OCI-LY1 (cell line): ENCODE data around the gene BICD2.

Experiments used
- H2AFZ ChIP-seq: fragments of 200-600 bp; sonication (generic), shearing (Covaris generic); 2 replicates; pipeline ENCODE4 v1.6.0; 2014; ENCODE audit warnings: antibody characterized with exemption, mild to moderate bottlenecking, low read length
- H3F3A ChIP-seq: fragments of 200-600 bp; sonication (generic), shearing (Covaris generic); 2 replicates; pipeline ENCODE4 v1.6.0; 2014; ENCODE audit warnings: mild to moderate bottlenecking, antibody characterized with exemption, low read length, moderate library complexity; ENCODE audit not compliant: insufficient read depth
- H3K27ac ChIP-seq: fragments of 200-600 bp; sonication (generic); 2 replicates; pipeline ENCODE4 v1.5.1; 2014; ENCODE audit warnings: low read length, mixed run types, mild to moderate bottlenecking, low read depth; ENCODE audit not compliant: poor library complexity, severe bottlenecking
- H3K27me3 ChIP-seq: fragments of 200-600 bp; sonication (generic); 2 replicates; pipeline ENCODE4 v1.6.0; 2014; ENCODE audit warnings: antibody characterized with exemption, mild to moderate bottlenecking, low read length, moderate library complexity; ENCODE audit not compliant: insufficient read depth
- H3K36me3 ChIP-seq: fragments of 200-600 bp; sonication (generic); 2 replicates; pipeline ENCODE4 v1.6.1; 2014; ENCODE audit warnings: mild to moderate bottlenecking, antibody characterized with exemption, low read length, moderate library complexity, mixed read lengths; ENCODE audit not compliant: insufficient read depth
- H3K4me1 ChIP-seq: fragments of 200-600 bp; sonication (generic); 2 replicates; pipeline ENCODE4 v1.5.1; 2014; ENCODE audit warnings: mild to moderate bottlenecking, low read length, moderate library complexity; ENCODE audit not compliant: insufficient read depth, severe bottlenecking
- H3K4me2 ChIP-seq: fragments of 200-600 bp; sonication (generic), shearing (Covaris generic); 2 replicates; pipeline ENCODE4 v1.6.1; 2014; ENCODE audit warnings: low read length
- H3K4me3 ChIP-seq: fragments of 200-600 bp; sonication (generic); 2 replicates; pipeline ENCODE4 v1.5.1; 2014; ENCODE audit warnings: low read length, low read depth, mild to moderate bottlenecking, mixed read lengths; ENCODE audit not compliant: poor library complexity, severe bottlenecking
- H3K79me2 ChIP-seq: fragments of 200-600 bp; shearing (Covaris generic); 2 replicates; pipeline ENCODE4 v1.6.1; 2016; ENCODE audit warnings: mixed run types, low read length, mixed read lengths; ENCODE audit not compliant: insufficient read depth
- H3K9ac ChIP-seq: fragments of 200-600 bp; sonication (generic), shearing (Covaris generic); 2 replicates; pipeline ENCODE4 v1.6.1; 2014; ENCODE audit warnings: mild to moderate bottlenecking, low read length, mixed read lengths
- H3K9me2 ChIP-seq: fragments of 200-600 bp; sonication (generic), shearing (Covaris generic); 2 replicates; pipeline ENCODE4 v1.6.1; 2014; ENCODE audit warnings: low read depth, mild to moderate bottlenecking, low read length, mixed read lengths
- H3K9me3 ChIP-seq: fragments of 200-600 bp; shearing (Covaris generic); 2 replicates; pipeline ENCODE4 v1.6.1; 2014; ENCODE audit warnings: low read length, mixed read lengths
- H4K20me1 ChIP-seq: fragments of 200-600 bp; sonication (generic), shearing (Covaris generic); 2 replicates; pipeline ENCODE4 v1.6.0; 2016; ENCODE audit warnings: mild to moderate bottlenecking, low read length; ENCODE audit not compliant: insufficient read depth
- EZH2 ChIP-seq: fragments of 200-600 bp; sonication (generic), shearing (Covaris generic); IDR thresholded peaks from 2 replicates; pipeline ENCODE4 v1.8.0; 2017; ENCODE audit warnings: borderline replicate concordance, mixed run types, mild to moderate bottlenecking, antibody characterized with exemption, low read length, moderate library complexity, mixed read lengths
- TF ChIP-seq, protein P1 (sequence below): fragments of 200-600 bp; sonication (generic), shearing (Covaris generic); IDR thresholded peaks from 2 replicates; pipeline ENCODE4 v1.5.1; 2017; ENCODE audit warnings: mild to moderate bottlenecking, antibody characterized with exemption, low read length, moderate library complexity, mixed read lengths

The BICD2 gene

GRCh38 chr9:92663126-92663525, 101.5 kb downstream of the BICD2 start:
- no peak overlapping the region for H2AFZ ChIP-seq
- H4K20me1 ChIP-seq, result no peaks in the 10 kb centered on the region
- H3K4me1 ChIP-seq, result peaks cover 50% of the 10 kb centered on the region
- H3K27ac ChIP-seq, result no peak overlapping the region
- H3K36me3 ChIP-seq, result peaks cover 26% of the 10 kb centered on the region; the same call in 1 of the 2 replicates
- H3K9me3 ChIP-seq, result no peaks in the 10 kb centered on the region
- TF ChIP-seq, protein P1, sequence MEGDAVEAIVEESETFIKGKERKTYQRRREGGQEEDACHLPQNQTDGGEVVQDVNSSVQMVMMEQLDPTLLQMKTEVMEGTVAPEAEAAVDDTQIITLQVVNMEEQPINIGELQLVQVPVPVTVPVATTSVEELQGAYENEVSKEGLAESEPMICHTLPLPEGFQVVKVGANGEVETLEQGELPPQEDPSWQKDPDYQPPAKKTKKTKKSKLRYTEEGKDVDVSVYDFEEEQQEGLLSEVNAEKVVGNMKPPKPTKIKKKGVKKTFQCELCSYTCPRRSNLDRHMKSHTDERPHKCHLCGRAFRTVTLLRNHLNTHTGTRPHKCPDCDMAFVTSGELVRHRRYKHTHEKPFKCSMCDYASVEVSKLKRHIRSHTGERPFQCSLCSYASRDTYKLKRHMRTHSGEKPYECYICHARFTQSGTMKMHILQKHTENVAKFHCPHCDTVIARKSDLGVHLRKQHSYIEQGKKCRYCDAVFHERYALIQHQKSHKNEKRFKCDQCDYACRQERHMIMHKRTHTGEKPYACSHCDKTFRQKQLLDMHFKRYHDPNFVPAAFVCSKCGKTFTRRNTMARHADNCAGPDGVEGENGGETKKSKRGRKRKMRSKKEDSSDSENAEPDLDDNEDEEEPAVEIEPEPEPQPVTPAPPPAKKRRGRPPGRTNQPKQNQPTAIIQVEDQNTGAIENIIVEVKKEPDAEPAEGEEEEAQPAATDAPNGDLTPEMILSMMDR, result no peak
- no peak for TF ChIP-seq EZH2
- H3K4me3 ChIP-seq, result no peak overlapping the region
- H3K9me2 ChIP-seq, result no peaks in the 10 kb centered on the region
- peaks cover 51% of the 10 kb centered on the region for H3K79me2 ChIP-seq
- H3K27me3 ChIP-seq, result no peaks in the 10 kb centered on the region
- no peak overlapping the region for H3K4me2 ChIP-seq
- no peaks in the 10 kb centered on the region for H3F3A ChIP-seq
- no peak overlapping the region for H3K9ac ChIP-seq

GRCh38 chr9:92661743-92662142, 102.9 kb downstream of the BICD2 start:
- H3K79me2 ChIP-seq, result peaks cover 45% of the 10 kb centered on the region

More at GRCh38 chr9:92661743-92662142, 102.9 kb downstream of the BICD2 start:
- Histone ChIP-seq H3K4me1 (peaks cover 40% of the 10 kb centered on the region), H3K4me3 (no peak overlapping the region), H3K9me3 (no peaks in the 10 kb centered on the region), H3K4me2 (no peak overlapping the region), H2AFZ (no peak overlapping the region), H3K27ac (peak overlapping the region; percentile 13), H3K9ac (no peak overlapping the region), H3K36me3 (peaks cover 29% of the 10 kb centered on the region; the same call in 1 of the 2 replicates), H3K27me3 (no peaks in the 10 kb centered on the region), H3F3A (no peaks in the 10 kb centered on the region), H3K9me2 (no peaks in the 10 kb centered on the region), H4K20me1 (no peaks in the 10 kb centered on the region)
- TF ChIP-seq EZH2, result no peak
- TF ChIP-seq, protein P1, result no peak
